HepG2 (cell line): ENCODE data around the gene RPH3AL. TPM values are rescaled to one million over a fixed set of nuclear protein-coding genes. Genes with fewer than 3 reads are reported as not detected.

Experiments used
- ATAC-seq: fragments of 200-7000 bp; cut with Tn5 transposase; 3 replicates; pipeline ENCODE4 v1.9.1; 2020; ENCODE audit warnings: mild to moderate bottlenecking, moderate library complexity
- BruUV-seq: library from RNA; stranded (reverse); fragments of 400-500 nt; replicated peaks from 2 replicates; lab custom pipeline; 2021; lab: Mats Ljungman, UMichigan
- CTCF ChIA-PET: fragments of 300-600 bp; formaldehyde crosslinking; extraction: SDS; loops from one replicate; lab custom pipeline; 2021; ENCODE audit warnings: low total read pairs, inconsistent platforms, low intra/inter-chr PET ratio; lab: Yijun Ruan, JAX
- POLR2A ChIA-PET: fragments of 350-600 bp; sonication (Branson Sonifier 250); formaldehyde crosslinking; loops from one replicate; lab custom pipeline; 2020; ENCODE audit warnings: antibody characterized with exemption, inconsistent platforms; lab: Yijun Ruan, JAX
- DNase-seq: peaks from one replicate; pipeline ENCODE4 v3.0.0-alpha.2; 2015; ENCODE audit warnings: low spot score
- FAIRE-seq: peaks from 3 replicates; lab custom pipeline; 2011; peaks lifted over from hg19 to GRCh38; lab: Jason Lieb, UNC
- H2AFZ ChIP-seq: one replicate; pipeline ENCODE4 v1.6.1; 2011; ENCODE audit warnings: low read length, inconsistent platforms
- H3K27ac ChIP-seq: fragments of 300-600 bp; 3 replicates; pipeline ENCODE4 v1.8.0; 2011; ENCODE audit warnings: mixed run types, mild to moderate bottlenecking, mixed read lengths, low read length, inconsistent platforms; ENCODE audit not compliant: insufficient read depth; ENCODE audit errors: extremely low read length
- H3K27me3 ChIP-seq, 2 experiments: fragments of 200-600 bp in 1 of 2; 2 replicates in 1 of 2; 3 replicates in 1 of 2; pipeline versions ENCODE4 v1.6.0 to v1.8.0; 2011; ENCODE audit warnings: low read length in 2 of 2, mild to moderate bottlenecking in 2 of 2, moderate library complexity in 2 of 2, inconsistent platforms in 1 of 2; ENCODE audit not compliant: insufficient read depth in 2 of 2, control insufficient read depth in 1 of 2
- H3K36me3 ChIP-seq, 2 experiments: fragments of 200-600 bp in 1 of 2; replicated peaks in 1 of 2; 2 replicates in 1 of 2; 3 replicates in 1 of 2; pipeline versions ENCODE4 v1.5.1 to v1.8.0; 2011; ENCODE audit warnings: low read length in 2 of 2, inconsistent platforms in 1 of 2; ENCODE audit not compliant: insufficient read depth in 2 of 2, control insufficient read depth in 1 of 2
- H3K4me1 ChIP-seq: 2 replicates; pipeline ENCODE4 v1.5.1; 2012; ENCODE audit warnings: low read length, inconsistent platforms; ENCODE audit not compliant: insufficient read depth
- H3K4me2 ChIP-seq: 2 replicates; pipeline ENCODE4 v1.6.0; 2011; ENCODE audit warnings: low read depth, low read length, inconsistent platforms
- H3K4me3 ChIP-seq, 3 experiments: fragments of 200-600 bp in 1 of 3; sonication (generic), shearing (Covaris generic) in 1 of 3; replicated peaks in 1 of 3; 2 replicates each; pipeline ENCODE4 v1.5.1; 2011 to 2016; ENCODE audit warnings: low read length in 3 of 3, inconsistent platforms in 2 of 3, low read depth in 2 of 3, mild to moderate bottlenecking in 2 of 3, control low read depth in 1 of 3, mixed read lengths in 1 of 3; ENCODE audit not compliant: insufficient read depth in 1 of 3
- H3K79me2 ChIP-seq: one replicate; pipeline ENCODE4 v1.6.1; 2011; ENCODE audit warnings: low read length, inconsistent platforms; ENCODE audit not compliant: insufficient read depth
- H3K9ac ChIP-seq: 2 replicates; pipeline ENCODE4 v1.6.0; 2011; ENCODE audit warnings: mild to moderate bottlenecking, low read depth, low read length, inconsistent platforms; ENCODE audit not compliant: insufficient read depth
- H3K9me3 ChIP-seq: 2 replicates; pipeline ENCODE4 v1.5.1; 2012; ENCODE audit warnings: mild to moderate bottlenecking, low read length
- H4K20me1 ChIP-seq: 2 replicates; pipeline ENCODE4 v1.6.0; 2011; ENCODE audit warnings: inconsistent platforms, mild to moderate bottlenecking, low read length, moderate library complexity; ENCODE audit not compliant: insufficient read depth
- ELF4 ChIP-seq: sonication (generic); formaldehyde crosslinking; IDR thresholded peaks from 2 replicates; pipeline ENCODE4 v1.5.0; 2020; ENCODE audit warnings: missing genetic modification reagents, mild to moderate bottlenecking, moderate library complexity, borderline replicate concordance
- NR2F1 ChIP-seq, 2 experiments: fragments of 450-650 bp in 1 of 2; formaldehyde crosslinking in 1 of 2; IDR thresholded peaks; 2 replicates each; pipeline versions ENCODE4 v1.5.0 to v1.6.1; 2016 to 2020; ENCODE audit warnings: mild to moderate bottlenecking in 1 of 2, missing compliant biosample characterization in 1 of 2, missing genetic modification reagents in 1 of 2, moderate library complexity in 1 of 2
- PHF21A ChIP-seq: sonication (generic); formaldehyde crosslinking; IDR thresholded peaks from 2 replicates; pipeline ENCODE4 v1.5.0; 2020; ENCODE audit warnings: mild to moderate bottlenecking, missing genetic modification reagents
- POGZ ChIP-seq: sonication (generic); formaldehyde crosslinking; IDR thresholded peaks from 2 replicates; pipeline ENCODE4 v1.4.0; 2020; ENCODE audit warnings: mild to moderate bottlenecking, missing genetic modification reagents
- PRDM15 ChIP-seq: sonication (generic); formaldehyde crosslinking; IDR thresholded peaks from 2 replicates; pipeline ENCODE4 v1.4.0; 2020; ENCODE audit warnings: missing genetic modification reagents
- ZBTB49 ChIP-seq: sonication (generic); formaldehyde crosslinking; IDR thresholded peaks from 2 replicates; pipeline ENCODE4 v1.4.0; 2020; ENCODE audit warnings: missing genetic modification reagents, borderline replicate concordance
- ZNF549 ChIP-seq: sonication (generic); formaldehyde crosslinking; IDR thresholded peaks from 2 replicates; pipeline ENCODE4 v1.5.0; 2020; ENCODE audit warnings: missing genetic modification reagents
- ZNF557 ChIP-seq: sonication (generic); formaldehyde crosslinking; IDR thresholded peaks from 2 replicates; pipeline ENCODE4 v1.4.0; 2020; ENCODE audit warnings: missing genetic modification reagents
- WGBS: methylation state at CpG from one replicate; pipeline ENCODE4 v1.1.6; 2017; ENCODE audit warnings: low lambda C conversion rate; 5-methylcytosine and 5-hydroxymethylcytosine counted together
- in situ Hi-C: cut with HindIII; loops from 2 replicates; pipeline ENCODE4 v1.10.0; 2017; ENCODE audit warnings: low pct_unique_long_range_greater_than_20kb; ENCODE audit not compliant: extremely low pct_ligation_motif_present
- intact Hi-C: fragments of 100-400 bp; cut with micrococcal nuclease; formaldehyde crosslinking; loops from one replicate; pipeline ENCODE4 v1.10.0; 2022; ENCODE audit not compliant: unreplicated experiment
- polyA plus RNA-seq, 8 experiments: library from polyadenylated mRNA; depleted of rRNA in 3 of 8; stranded (reverse) in 7 of 8; unstranded in 1 of 8; fragments of >200 nt; fragmentation: Illumina TruSeq in 4 of 8; extraction: Trizol in 4 of 8; gene quantifications; 2 replicates each; pipeline versions ENCODE4 v1.2.1 to v1.2.3, GENCODE V29; 2011 to 2016; ENCODE audit warnings: low read depth in 4 of 8, missing spikeins in 1 of 8, mixed read lengths in 1 of 8; ENCODE audit not compliant: insufficient read depth in 1 of 8
- total RNA-seq, 5 experiments: library from RNA; depleted of rRNA; stranded (reverse); fragments of >200 nt; fragmentation: Illumina TruSeq; extraction: Trizol; gene quantifications; 2 replicates each; pipeline ENCODE4 v1.2.3, GENCODE V29; 2016; ENCODE audit warnings: low read depth in 1 of 5

Gene RPH3AL
- total and polyA plus RNA-seq, 2 of the 13 experiments (the other 11 are each of a cell fraction or from before 2014, with no cell fraction given) = 7.8 to 16.4 TPM

GRCh38 chr17:284676-285355 lies 67.8 kb downstream of the RPH3AL start:
- CTCF ChIA-PET = no interaction called here
- no peak overlapping the region for H2AFZ ChIP-seq
- FAIRE-seq (no peak), ATAC-seq (no peak), DNase-seq (no peak)
- no peaks in the 10 kb centered on the region for H4K20me1 ChIP-seq
- intact Hi-C loops (no loop called here), in situ Hi-C loops (no loop called here)
- H3K4me1 ChIP-seq = peaks cover 17% of the 10 kb centered on the region
- H3K36me3 ChIP-seq = peaks cover 6 to 8% of the 10 kb centered on the region in 2 experiments; a peak in 3 of 5 replicates
- no peak for TF ChIP-seq NR2F1 (CRISPR knock-in tag; IDR thresholded peaks at IDR 0.05)
- TF ChIP-seq POGZ (CRISPR knock-in tag) = no peak
- no peak for TF ChIP-seq ZBTB49 (CRISPR knock-in tag)
- no peak for TF ChIP-seq PRDM15 (CRISPR knock-in tag)
- TF ChIP-seq ELF4 (CRISPR knock-in tag) = no peak
- no peak for TF ChIP-seq ZNF549
- TF ChIP-seq ZNF557 (CRISPR knock-in tag) = no peak
- TF ChIP-seq PHF21A (CRISPR knock-in tag) = no peak
- 96% methylated on average over 24 of the region's 29 CpGs for WGBS
- H3K27me3 ChIP-seq = no peaks in the 10 kb centered on the region
- POLR2A ChIA-PET = no interaction called here
- no TSS peak for BruUV-seq
- no peak overlapping the region for H3K9ac ChIP-seq
- no peak overlapping the region for H3K27ac ChIP-seq
- H3K9me3 ChIP-seq = no peaks in the 10 kb centered on the region
- no peak overlapping the region for H3K4me2 ChIP-seq
- H3K4me3 ChIP-seq = no peak overlapping the region
- no peaks in the 10 kb centered on the region for H3K79me2 ChIP-seq
